Neural crest cell (in vitro differentiated cells): ENCODE results near the gene CMSS1. TPM values are rescaled to one million over a fixed set of nuclear protein-coding genes. Genes with fewer than 3 reads are reported as not detected.

Source experiments
- DNase-seq: peaks from one replicate; pipeline ENCODE4 v3.0.0; 2021; ENCODE audit warnings: low read depth, mixed read lengths, low spot score
- H3K27ac Mint-ChIP-seq: one replicate; pipeline ENCODE4 v1.8.0; 2021; ENCODE audit warnings: mild to moderate bottlenecking, mixed read lengths; ENCODE audit not compliant: unreplicated experiment
- H3K27me3 Mint-ChIP-seq: 2 replicates; pipeline ENCODE4 v1.8.0; 2021; ENCODE audit warnings: low read depth, mild to moderate bottlenecking, mixed read lengths
- H3K36me3 Mint-ChIP-seq: 2 replicates; pipeline ENCODE4 v1.8.0; 2021; ENCODE audit warnings: low read depth, mild to moderate bottlenecking, mixed read lengths
- H3K4me1 Mint-ChIP-seq: 2 replicates; pipeline ENCODE4 v1.8.0; 2021; ENCODE audit warnings: mixed read lengths
- H3K4me3 Mint-ChIP-seq: one replicate; pipeline ENCODE4 v1.8.0; 2021; ENCODE audit warnings: mild to moderate bottlenecking, mixed read lengths
- H3K9me3 Mint-ChIP-seq: 2 replicates; pipeline ENCODE4 v1.8.0; 2021; ENCODE audit warnings: mixed read lengths
- total RNA-seq: library from RNA; stranded (reverse); gene quantifications from 2 replicates; pipeline ENCODE4 v1.2.1, GENCODE V29; 2021
- TF ChIP-seq, protein P1 (sequence below): fragments of 200-600 bp; sonication (generic); conservative IDR thresholded peaks from 2 replicates; pipeline ENCODE4 v1.5.0; 2021; ENCODE audit warnings: antibody characterized with exemption, mild to moderate bottlenecking

CMSS1 gene
- total RNA-seq, 1 donor from 2014 or later = 60.9 TPM

DNA sequence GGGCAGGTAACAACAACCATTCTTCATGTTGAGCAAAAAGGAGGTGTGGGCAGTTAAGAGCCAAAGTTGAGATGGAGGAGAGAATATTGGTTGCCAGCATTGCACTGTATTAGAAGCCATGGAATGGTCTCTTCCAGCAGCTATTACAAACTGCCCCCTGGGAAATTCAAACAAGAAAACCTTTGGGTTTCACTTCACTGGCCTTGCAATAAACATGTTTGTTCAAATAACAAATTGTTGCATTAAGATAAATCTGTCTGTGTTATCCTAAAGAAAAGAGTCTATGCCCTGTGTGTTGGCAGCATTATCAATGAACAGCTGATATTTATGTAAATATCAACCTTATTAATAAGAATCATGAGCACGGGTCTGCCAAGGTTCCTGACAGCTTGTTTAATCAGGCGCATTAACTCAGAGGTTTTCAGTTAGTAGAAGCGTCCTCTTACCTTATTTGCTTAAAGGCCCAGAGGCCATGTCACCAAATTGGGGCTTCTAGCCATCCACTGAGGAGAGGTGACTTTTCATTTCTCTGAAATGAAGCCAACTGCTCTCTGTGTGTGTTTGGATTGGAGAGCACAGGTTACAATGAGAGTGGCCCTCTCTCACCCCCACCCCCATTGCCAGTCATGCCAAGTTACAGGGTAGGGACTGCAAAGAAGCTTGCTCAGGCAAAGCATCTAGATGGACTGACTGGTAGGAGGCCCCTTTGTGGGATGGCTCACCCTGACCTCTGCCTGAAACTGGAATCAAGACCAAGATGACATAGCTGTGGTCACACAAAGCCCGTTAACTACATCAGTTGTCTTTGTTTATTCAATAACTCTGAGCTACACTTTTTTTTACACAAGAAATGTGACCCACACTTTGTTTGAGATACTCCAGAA is 286.1 kb downstream of the CMSS1 start:
- TF ChIP-seq, protein P1, sequence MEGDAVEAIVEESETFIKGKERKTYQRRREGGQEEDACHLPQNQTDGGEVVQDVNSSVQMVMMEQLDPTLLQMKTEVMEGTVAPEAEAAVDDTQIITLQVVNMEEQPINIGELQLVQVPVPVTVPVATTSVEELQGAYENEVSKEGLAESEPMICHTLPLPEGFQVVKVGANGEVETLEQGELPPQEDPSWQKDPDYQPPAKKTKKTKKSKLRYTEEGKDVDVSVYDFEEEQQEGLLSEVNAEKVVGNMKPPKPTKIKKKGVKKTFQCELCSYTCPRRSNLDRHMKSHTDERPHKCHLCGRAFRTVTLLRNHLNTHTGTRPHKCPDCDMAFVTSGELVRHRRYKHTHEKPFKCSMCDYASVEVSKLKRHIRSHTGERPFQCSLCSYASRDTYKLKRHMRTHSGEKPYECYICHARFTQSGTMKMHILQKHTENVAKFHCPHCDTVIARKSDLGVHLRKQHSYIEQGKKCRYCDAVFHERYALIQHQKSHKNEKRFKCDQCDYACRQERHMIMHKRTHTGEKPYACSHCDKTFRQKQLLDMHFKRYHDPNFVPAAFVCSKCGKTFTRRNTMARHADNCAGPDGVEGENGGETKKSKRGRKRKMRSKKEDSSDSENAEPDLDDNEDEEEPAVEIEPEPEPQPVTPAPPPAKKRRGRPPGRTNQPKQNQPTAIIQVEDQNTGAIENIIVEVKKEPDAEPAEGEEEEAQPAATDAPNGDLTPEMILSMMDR = no peak
- H3K9me3 Mint-ChIP-seq = no peaks in the 10 kb centered on the region
- DNase-seq = no peak
- no peak overlapping the region for H3K27ac Mint-ChIP-seq
- H3K4me1 Mint-ChIP-seq = peaks cover 4% of the 10 kb centered on the region
- H3K36me3 Mint-ChIP-seq = peaks cover 2% of the 10 kb centered on the region
- no peak overlapping the region for H3K4me3 Mint-ChIP-seq
- no peaks in the 10 kb centered on the region for H3K27me3 Mint-ChIP-seq

DNA sequence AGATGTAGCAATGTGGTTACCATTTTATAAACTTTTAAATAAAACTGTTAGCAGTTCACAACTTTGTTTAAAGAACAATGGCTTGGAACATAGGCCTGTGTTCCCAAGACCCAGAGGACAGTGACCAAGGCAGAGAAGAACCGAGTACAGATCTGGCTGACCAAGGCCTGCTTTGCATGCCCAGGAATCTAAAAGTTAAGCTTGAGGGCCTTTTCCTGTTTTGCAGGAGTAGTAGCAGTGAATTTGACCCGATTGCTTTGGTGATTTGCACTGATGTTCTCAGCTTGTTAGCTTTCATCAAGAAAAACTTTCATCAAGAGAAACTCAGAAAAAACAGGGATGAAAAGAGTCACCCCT is 286.8 kb downstream of the CMSS1 start:
- H3K27me3 Mint-ChIP-seq = no peaks in the 10 kb centered on the region
- no peak overlapping the region for H3K27ac Mint-ChIP-seq
- H3K9me3 Mint-ChIP-seq = no peaks in the 10 kb centered on the region
- H3K36me3 Mint-ChIP-seq = peaks cover 2% of the 10 kb centered on the region
- no peak for DNase-seq
- peaks cover 5% of the 10 kb centered on the region for H3K4me1 Mint-ChIP-seq
- TF ChIP-seq, protein P1 = no peak
- H3K4me3 Mint-ChIP-seq = no peak overlapping the region

DNA sequence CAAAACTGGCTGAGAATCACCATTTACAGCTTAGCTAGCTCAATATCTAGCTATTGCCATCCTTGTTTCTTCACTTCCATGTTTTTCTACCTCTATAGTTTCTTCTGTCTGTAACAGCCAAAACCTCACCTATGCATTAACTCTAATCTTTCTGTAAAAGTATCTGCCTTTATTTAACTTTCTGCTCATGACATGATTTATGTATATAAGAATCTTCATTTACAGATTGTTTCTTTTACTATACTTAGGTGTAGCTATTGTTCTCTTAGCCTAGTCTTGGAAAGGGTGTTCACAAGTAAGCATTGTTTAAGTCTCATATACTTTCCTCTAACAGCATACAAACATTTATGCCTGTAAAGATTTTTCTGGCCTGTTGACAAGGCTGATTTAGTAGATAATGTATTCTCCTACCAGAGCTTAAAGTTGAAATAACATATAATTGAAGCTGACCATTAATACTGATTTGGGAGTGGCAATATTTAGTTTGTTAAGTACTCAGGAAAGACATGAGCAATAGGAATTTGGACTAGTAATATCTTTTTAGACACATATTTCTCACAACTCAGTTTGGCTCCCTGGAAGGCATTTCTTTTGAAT is 287.3 kb downstream of the CMSS1 start:
- Mint-ChIP-seq H3K27me3 (no peaks in the 10 kb centered on the region), H3K4me3 (no peak overlapping the region), H3K4me1 (peaks cover 10% of the 10 kb centered on the region), H3K9me3 (no peaks in the 10 kb centered on the region), H3K27ac (no peak overlapping the region), H3K36me3 (peaks cover 2% of the 10 kb centered on the region)
- no peak for DNase-seq
- TF ChIP-seq, protein P1 = no peak

DNA sequence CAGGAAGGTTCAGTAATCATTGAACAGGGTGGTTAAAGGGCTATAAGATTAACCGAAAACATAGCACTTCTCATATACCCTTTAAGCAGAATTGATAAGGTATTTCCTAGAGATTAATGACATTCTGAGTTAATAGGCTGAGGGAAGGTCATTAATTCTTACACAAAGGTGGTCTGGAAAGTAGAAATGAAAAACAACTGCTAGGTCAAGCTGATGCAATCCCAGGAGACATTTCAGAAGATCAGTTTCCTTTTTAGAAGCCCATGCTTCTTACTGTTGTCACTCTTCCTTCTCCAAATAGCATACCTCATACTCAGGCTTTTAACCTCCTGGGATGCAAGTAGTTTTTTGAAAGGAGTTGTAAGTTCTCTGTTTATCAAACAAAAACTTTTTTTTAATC is 287.8 kb downstream of the CMSS1 start:
- H3K36me3 Mint-ChIP-seq = peaks cover 2% of the 10 kb centered on the region
- H3K27me3 Mint-ChIP-seq = no peaks in the 10 kb centered on the region
- no peak for DNase-seq
- no peak overlapping the region for H3K4me3 Mint-ChIP-seq
- TF ChIP-seq, protein P1 = no peak
- no peak overlapping the region for H3K27ac Mint-ChIP-seq
- no peaks in the 10 kb centered on the region for H3K9me3 Mint-ChIP-seq
- H3K4me1 Mint-ChIP-seq = peaks cover 15% of the 10 kb centered on the region

DNA sequence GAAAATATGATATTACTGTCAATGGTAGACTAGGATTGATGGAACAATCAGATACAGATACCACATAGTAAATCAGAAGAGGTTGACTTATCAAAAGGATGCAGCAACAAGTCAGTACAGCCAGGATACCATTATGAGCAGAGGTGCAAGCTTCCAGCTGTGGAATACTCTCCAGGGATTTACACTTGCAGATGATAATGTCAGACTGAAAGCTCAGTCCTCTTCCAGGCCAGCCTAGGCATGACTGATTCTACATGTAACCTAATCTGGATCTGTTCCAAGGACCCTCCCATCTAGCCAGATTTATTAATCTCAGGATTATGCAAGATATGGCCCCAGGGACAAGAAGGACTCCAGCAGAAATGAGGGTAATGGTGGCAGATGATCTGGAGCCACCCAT is 288.4 kb downstream of the CMSS1 start:
- H3K36me3 Mint-ChIP-seq = peaks cover 1% of the 10 kb centered on the region
- no peaks in the 10 kb centered on the region for H3K27me3 Mint-ChIP-seq
- no peaks in the 10 kb centered on the region for H3K9me3 Mint-ChIP-seq
- peaks cover 18% of the 10 kb centered on the region for H3K4me1 Mint-ChIP-seq
- H3K27ac Mint-ChIP-seq = no peak overlapping the region
- H3K4me3 Mint-ChIP-seq = no peak overlapping the region
- no peak for DNase-seq
- TF ChIP-seq, protein P1 = no peak
